ENCODE results near the gene RASL10B. TPM values are rescaled to one million over a fixed set of nuclear protein-coding genes. Genes with fewer than 3 reads are reported as not detected.

RASL10B gene
- total RNA-seq, 1 donor from 2014 or later = 23.8 TPM

DNA sequence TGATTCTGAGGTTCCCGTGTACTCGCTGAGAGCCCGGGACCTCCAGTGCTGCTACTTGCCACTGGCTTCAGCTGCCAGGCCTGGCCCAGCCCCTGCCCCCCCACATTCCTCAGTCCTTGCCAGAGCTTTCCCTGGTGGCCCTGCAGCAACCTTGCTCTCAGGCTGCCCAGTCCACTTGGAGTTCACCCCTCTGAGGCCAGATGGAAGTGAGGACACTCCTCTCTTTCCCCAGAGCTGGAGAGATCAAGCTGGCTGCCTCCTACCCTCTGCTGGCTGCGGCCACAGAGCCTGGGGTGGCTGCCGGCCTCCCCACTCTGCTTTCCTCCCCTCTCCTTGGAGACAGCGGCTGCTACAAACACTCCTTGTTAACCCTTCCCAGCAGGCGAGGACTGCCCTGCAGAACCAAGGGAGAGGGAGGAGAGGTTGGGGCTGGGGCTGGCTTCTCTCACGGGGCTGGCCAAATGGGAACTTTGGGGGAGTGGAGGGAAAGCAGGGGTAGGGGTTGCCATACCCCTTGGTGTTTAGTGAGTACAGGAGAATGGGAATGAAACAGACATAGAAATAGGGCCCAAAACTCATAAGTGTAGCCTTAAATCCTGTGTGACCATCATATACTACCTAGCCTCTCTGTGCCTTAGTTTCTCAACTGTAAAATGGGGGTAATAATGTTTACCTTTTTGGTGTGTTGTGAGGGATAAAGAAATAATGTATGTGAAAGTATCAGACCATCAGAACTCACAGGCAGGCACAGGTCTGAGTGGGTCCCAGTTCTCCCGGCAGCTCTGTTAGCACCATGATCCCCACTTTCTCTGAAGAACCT is 21.7 kb downstream of the RASL10B start, which contains the start of gene GAS2L2:
TSS of gene GAS2L2 (minus strand) at position 295 of the 820 bp plus-strand sequence. CDS start 389 bp downstream, outside the sequence.
- ATAC-seq (peak; percentile 49), DNase-seq (no peak)
- intact Hi-C loops (cut with micrococcal nuclease) = no loop called here

GRCh38 chr17:35757243-35757642 is 25.8 kb downstream of the RASL10B start:
- no peak for ATAC-seq
- no peak for DNase-seq
- intact Hi-C loops (cut with micrococcal nuclease) = no loop called here

- no peak for DNase-seq
- intact Hi-C loops (cut with micrococcal nuclease) = no loop called here
- ATAC-seq = no peak
Observed at GRCh38 chr17:35760587-35760986, 29.1 kb downstream of the RASL10B start, which contains the start of gene C17orf50. C17orf50 (plus strand) TSS chr17:35760887; CDS start chr17:35760942, 55 bp downstream.

GRCh38 chr17:35761601-35762000 is 30.2 kb downstream of the RASL10B start:
- DNase-seq = no peak
- ATAC-seq = no peak
- intact Hi-C loops (cut with micrococcal nuclease) = no loop called here

DNA sequence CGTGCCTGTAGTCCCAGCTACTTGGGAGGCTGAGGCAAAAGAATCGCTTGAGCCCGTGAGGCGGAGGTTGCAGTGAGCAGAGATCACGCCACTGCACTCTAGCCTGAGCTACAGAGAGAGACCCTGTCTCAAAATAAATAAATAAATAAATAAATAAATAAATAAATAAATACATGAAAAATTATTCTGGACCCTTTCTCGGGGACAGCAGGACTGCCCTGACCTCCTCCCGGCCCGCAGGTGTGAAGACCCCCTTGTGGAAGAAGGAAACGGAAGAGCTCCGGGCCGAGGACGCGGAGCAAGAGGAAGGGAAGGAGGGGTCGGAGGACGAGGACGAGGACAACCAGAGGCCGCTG is 32.3 kb downstream of the RASL10B start:
- ATAC-seq (no peak), DNase-seq (no peak)
- intact Hi-C loops (cut with micrococcal nuclease) = no loop called here

DNA sequence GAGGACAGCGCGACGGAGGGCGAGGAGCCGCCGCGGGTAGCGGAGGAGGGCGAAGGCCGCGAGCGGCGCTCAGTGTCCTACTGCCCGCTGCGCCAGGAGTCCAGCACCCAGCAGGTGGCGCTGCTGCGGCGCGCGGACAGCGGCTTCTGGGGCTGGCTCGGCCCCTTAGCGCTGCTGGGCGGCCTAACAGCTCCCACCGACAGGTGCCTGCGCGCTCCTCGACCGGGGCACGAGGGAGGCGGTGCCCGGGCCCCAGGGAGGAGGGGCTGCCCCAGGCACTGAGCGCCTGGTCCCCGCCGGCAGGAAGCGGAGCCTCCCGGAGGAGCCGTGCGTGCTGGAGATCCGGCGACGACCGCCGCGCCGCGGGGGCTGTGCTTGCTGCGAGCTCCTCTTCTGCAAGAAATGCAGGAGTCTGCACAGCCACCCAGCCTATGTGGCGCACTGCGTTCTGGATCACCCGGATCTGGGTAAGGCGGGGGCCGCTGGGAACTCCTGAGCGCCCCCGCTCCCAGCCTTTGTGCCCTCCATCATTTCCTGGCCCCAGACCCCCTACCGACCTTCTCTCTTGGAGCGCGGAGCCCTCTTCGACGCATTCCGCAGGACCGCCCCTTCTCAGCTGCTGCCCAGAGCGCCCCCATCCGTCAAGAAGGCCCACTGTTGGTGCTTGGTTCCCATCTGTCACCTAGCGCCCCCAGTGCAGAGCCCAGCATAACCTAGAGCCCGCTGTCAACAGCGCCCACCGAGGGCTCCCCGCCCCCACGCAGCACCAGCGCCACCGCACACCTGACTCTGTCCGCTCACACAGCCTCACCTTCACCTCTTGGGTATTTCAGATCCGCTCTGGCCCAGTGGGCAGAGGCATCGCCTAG is 32.9 kb downstream of the RASL10B start:
- peak; percentile 96 for ATAC-seq
- intact Hi-C loops (cut with micrococcal nuclease) = no loop called here
- peak; percentile 94 for DNase-seq

DNA sequence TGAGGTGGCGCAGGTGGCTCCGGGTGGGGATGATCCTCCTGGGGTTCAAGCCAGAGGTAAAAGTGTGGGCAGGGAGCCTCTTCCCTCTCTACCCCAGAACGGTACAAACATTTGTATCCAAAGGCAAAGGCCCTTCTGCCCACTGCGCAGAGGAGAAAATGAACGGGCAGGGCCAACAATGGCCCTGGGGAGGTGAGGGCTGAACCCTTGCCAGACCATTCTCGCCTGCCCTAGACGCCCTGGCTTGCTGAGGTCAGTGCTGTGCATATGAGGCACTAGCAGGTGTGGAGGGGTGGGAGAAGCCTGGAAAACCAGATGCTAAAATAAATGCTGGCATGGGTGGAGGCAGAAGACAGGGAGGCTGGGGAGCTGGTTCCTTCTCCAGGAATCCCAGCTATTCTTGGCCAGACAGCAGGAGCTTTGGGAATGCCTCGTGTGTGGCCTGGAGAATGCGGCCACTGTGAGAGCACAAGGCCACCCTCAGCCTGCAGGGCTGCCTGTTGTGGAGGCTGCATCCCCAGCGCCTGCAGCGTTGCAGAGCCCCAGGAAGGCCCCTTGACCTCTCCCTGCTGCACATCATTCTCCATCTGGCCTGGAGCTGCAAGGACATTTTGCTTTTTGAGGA is 33.8 kb downstream of the RASL10B start:
- DNase-seq = no peak
- ATAC-seq = no peak
- intact Hi-C loops (cut with micrococcal nuclease) = no loop called here

- intact Hi-C loops (cut with micrococcal nuclease) = no loop called here
- ATAC-seq (no peak), DNase-seq (no peak)
Observed at GRCh38 chr17:35765756-35766488, 34.5 kb downstream of the RASL10B start.

DNA sequence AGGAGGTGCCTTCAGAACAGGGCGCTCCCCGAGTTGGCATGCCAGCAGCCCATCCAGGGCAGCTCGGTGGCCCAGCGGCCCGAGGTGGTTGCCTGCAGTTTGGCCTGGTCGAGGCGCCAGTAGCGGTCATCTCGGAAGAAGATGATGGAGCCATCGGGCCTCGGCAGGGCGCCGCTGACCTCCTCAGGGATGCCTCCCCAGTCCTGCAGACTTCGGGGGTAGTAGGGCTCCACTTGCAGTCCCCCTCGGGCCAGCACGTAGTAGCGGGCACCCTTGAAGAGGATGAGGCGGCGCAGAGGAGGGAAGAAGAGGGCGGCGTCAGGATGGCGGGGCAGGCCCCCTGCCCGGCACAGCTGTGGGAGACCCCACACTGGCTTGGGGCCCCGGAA is 35.0 kb downstream of the RASL10B start:
- no peak for DNase-seq
- no peak for ATAC-seq
- intact Hi-C loops (cut with micrococcal nuclease) = no loop called here

DNA sequence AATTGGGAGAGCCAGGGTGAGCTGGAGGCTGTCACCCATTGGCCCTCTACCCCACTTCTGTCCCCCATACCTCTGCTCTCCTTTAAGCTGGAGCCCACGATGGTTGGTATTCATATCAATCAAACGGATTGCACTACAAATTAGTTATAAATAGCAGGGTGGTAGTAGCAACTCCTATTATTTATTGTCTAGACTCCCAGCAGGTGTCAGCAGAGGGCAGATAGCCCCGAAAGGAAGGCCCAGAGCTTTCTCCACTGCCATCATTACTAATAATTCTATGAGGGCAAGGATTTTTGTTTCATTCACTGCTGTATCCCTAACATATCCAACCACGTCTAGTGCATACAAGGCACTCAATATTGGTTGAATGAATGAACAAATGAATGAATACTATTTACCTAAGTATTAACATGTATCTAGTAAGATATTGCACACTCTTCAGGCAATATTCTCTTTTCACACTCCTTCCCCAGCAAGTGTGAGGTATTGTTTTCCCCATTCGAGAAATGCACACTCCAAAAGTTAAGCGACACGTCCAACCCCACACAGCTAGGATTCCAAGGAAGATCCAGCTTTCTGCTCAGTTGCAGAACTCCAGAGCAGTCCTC is 35.6 kb downstream of the RASL10B start:
- ATAC-seq (peak; percentile 21), DNase-seq (no peak)
- intact Hi-C loops (cut with micrococcal nuclease) = loop anchor here (1.0 kb wide), 1 partner anchor 37 kb away; no protein-coding TSS in a partner anchor

DNA sequence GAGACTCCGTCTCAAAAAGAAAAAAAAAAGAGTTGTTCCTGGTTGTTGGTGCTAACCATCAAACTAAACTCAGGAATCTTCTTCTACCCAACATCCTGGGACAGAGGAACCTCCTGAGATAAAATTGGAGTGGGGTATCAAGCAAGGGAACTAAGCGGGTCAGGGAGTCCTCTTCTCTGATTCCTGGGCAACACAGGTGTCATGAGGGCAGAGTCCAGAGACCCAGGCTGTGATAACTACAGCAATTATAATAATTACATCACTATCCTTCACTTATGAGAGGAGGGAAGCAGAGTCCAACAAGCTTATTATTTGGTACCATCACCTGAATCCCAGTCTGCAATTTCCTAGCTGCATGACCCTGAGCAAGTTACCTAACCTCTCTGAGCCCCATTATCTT is 37.4 kb downstream of the RASL10B start:
- ATAC-seq = no peak
- intact Hi-C loops (cut with micrococcal nuclease) = no loop called here
- DNase-seq = no peak

DNA sequence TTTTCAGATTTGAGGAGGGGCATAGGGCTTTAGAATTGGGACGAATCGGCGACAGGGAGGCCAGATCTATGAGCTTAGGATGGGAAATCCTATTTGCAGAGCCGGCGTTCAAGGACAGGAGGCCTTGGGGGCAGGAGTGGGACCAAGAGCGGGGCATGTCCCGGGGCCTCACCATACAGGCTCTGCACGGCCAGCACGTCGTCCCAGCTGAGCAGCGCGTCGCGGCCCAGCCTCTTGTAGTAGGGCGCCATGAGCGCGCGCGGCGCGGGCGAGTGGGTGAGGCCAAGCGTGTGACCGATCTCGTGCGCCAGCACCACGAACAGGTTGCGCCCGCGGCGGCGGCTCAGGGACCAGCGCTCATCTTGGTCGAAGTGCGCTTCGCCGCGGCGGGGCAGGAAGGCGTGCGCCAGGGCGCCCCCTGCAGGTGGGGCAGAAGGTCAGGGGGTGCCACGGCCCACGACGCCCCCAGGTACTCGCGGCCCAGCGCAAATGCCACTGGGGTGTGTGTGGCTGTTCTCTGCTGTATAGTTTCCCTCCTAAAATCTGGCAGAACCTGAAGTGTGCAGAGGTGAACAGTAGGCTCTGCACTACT is 38.6 kb downstream of the RASL10B start:
- intact Hi-C loops (cut with micrococcal nuclease) = no loop called here
- DNase-seq (no peak), ATAC-seq (no peak)

- DNase-seq = no peak
- ATAC-seq = no peak
- intact Hi-C loops (cut with micrococcal nuclease) = no loop called here
Observed at GRCh38 chr17:35773129-35773528, 41.7 kb downstream of the RASL10B start.

GRCh38 chr17:35773679-35774425 is 42.4 kb downstream of the RASL10B start:
- ATAC-seq (no peak), DNase-seq (no peak)
- intact Hi-C loops (cut with micrococcal nuclease) = no loop called here

- intact Hi-C loops (cut with micrococcal nuclease) = no loop called here
- peak; percentile 68 for DNase-seq
- peak; percentile 67 for ATAC-seq
Observed at GRCh38 chr17:35774499-35774898, 43.1 kb downstream of the RASL10B start.

DNA sequence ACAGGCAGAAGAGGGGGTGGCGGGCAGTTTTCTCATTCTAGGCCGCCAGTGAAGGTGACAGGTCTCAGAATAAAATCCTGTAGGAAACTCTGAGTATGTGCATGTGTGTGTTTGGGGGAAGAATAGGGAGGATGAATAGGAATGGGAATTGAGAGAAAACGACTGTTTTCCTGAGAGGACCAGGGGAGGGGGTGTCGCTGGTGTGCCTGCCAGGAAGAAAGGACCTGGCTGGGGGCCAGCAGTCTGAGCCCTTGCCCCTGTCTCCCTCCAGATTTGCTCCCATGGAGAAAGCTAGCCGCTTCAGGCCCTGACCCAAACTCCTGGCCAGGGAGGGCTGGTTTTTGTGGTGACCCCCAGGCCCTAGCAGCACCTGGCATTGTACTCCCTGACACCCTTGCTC is 43.6 kb downstream of the RASL10B start:
- intact Hi-C loops (cut with micrococcal nuclease) = no loop called here
- DNase-seq (no peak), ATAC-seq (no peak)

- DNase-seq = no peak
- ATAC-seq = no peak
- intact Hi-C loops (cut with micrococcal nuclease) = no loop called here
Observed at GRCh38 chr17:35775583-35775982, 44.1 kb downstream of the RASL10B start.
